Sigmoid colon (tissue), 3 donors: ENCODE measurements around the gene SNX8.

Experiments used
- POLR2A ChIP-seq, 2 donors: fragments of 450-650 bp; IDR thresholded peaks; one replicate each; pipeline ENCODE4 v1.6.1; 2016; ENCODE audit warnings: antibody characterized with exemption in 2 of 2, mild to moderate bottlenecking in 2 of 2, moderate library complexity in 2 of 2
- TF ChIP-seq, protein P1 (sequence below), 4 experiments: fragments of 450-650 bp in 3 of 4; fragments of 200-600 bp in 1 of 4; IDR thresholded peaks; one replicate each; pipeline ENCODE4 v1.5.1; 2016 to 2019; ENCODE audit warnings: antibody characterized with exemption in 4 of 4, mild to moderate bottlenecking in 3 of 4, moderate library complexity in 2 of 4

DNA sequence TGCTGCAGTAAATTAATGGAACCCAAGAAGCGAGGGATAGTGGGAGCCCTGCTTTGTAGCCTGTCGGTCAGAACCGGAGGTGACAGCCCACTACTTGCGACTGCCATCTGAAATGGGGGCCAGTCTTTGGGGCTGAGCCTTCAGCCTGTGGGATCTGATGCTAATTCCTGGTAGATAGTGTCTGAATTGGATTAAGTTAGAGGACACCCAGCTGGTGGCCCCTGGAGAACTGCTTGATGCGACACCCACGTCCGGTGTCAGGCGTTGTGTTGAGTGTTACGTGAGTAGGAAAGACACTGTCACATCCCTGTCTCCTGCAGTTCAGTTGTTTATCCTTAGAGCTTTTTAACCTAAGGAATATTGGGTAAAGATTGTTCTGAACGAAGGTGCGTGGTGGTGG lies 45.4 kb upstream of the SNX8 start:
- TF ChIP-seq, protein P1, sequence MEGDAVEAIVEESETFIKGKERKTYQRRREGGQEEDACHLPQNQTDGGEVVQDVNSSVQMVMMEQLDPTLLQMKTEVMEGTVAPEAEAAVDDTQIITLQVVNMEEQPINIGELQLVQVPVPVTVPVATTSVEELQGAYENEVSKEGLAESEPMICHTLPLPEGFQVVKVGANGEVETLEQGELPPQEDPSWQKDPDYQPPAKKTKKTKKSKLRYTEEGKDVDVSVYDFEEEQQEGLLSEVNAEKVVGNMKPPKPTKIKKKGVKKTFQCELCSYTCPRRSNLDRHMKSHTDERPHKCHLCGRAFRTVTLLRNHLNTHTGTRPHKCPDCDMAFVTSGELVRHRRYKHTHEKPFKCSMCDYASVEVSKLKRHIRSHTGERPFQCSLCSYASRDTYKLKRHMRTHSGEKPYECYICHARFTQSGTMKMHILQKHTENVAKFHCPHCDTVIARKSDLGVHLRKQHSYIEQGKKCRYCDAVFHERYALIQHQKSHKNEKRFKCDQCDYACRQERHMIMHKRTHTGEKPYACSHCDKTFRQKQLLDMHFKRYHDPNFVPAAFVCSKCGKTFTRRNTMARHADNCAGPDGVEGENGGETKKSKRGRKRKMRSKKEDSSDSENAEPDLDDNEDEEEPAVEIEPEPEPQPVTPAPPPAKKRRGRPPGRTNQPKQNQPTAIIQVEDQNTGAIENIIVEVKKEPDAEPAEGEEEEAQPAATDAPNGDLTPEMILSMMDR (IDR thresholded peaks at IDR 0.05), result no peak
- no peak for TF ChIP-seq POLR2A (IDR thresholded peaks at IDR 0.05)
